ENCODE data around the gene LINC01488.
A peak's percentile ranks its signal among the peaks of the same experiment; 100 is the strongest.

LINC01488 gene

DNA sequence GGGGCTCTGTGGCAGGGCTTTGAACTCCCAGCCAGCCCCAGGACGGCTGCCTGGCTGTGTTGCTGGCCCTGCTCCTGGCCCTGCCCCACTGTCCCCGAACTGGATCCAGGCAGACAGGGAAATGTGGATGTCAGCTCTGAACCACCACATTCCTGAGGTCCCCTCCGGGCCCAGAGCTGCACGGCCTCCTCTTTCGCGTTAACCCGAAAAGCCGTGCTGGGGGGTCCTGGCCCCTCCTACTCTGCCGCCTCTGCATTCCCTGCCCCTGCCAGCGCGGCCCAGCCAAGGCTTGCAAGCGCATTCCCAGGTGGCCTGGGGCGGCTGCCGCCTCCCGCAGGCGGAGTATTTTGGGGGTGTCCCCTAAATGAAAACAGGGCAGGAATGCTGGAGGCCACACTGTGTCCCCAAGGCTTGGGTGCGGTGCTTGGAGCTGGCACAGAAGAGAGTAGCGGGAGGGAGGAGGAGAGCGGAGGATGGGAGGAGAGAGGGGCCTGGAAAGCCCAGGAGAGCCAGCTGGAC lies 5.4 kb downstream of the LINC01488 start:
- TF ChIP-seq CTCF (conservative IDR thresholded peaks at IDR 0.05; ENCODE audit: low read length): no peak
- DNase-seq (ENCODE audit: low read depth): peak; percentile 27
- H3K4me3 ChIP-seq (ENCODE audit: low read length): no peak overlapping the region

- H3K4me3 ChIP-seq (ENCODE audit: low read length): no peak overlapping the region
- TF ChIP-seq CTCF (conservative IDR thresholded peaks at IDR 0.05; ENCODE audit: low read length): no peak
- no peak for DNase-seq (ENCODE audit: low read depth)
Measured at GRCh38 chr11:69487391-69487790, 5.9 kb downstream of the LINC01488 start.

GRCh38 chr11:69487849-69488542 lies 6.5 kb downstream of the LINC01488 start:
- TF ChIP-seq CTCF (conservative IDR thresholded peaks at IDR 0.05; ENCODE audit: low read length): no peak
- H3K4me3 ChIP-seq (ENCODE audit: low read length): no peak overlapping the region
- no peak for DNase-seq (ENCODE audit: low read depth)

- H3K4me3 ChIP-seq (ENCODE audit: low read length): no peak overlapping the region
- no peak for DNase-seq (ENCODE audit: low read depth)
- TF ChIP-seq CTCF (conservative IDR thresholded peaks at IDR 0.05; ENCODE audit: low read length): no peak
Measured at GRCh38 chr11:69488543-69488940, 7.1 kb downstream of the LINC01488 start.

DNA sequence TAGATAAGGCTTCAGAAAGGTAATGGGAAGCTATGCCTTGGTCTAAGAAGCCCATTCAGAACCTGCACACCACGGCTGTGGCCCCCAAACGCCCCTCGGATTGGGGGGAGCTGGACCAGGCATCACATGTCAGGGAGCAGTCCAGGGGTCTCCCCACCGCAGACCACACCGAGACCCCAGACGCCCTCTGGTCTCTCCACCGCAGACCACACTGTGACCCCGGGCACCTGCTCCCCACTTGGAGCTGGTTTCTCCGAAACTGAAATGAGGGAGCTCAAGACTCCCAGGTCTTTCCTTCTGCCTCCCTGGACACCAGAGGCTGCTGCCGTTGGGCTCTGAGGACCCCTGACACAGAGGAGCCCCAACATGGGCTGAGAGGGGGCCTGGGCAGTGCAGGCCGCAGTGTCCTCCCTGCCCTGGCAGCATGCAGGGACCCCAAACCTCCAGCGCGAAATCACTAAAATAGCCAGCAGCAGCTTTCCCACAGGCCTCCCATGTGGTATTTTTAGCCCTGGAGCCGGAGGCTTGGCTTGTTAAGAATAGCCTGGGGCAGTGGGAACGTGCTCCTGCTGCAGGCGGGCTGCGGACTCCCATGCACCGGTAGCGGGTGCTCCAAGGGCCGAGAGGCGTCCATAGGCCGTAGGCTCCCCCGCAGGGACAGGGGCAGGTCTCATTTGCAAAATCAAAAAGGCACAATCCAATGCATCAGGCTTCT lies 7.7 kb downstream of the LINC01488 start:
- DNase-seq (ENCODE audit: low read depth): no peak
- H3K4me3 ChIP-seq (ENCODE audit: low read length): no peak overlapping the region
- no peak for TF ChIP-seq CTCF (conservative IDR thresholded peaks at IDR 0.05; ENCODE audit: low read length)

DNA sequence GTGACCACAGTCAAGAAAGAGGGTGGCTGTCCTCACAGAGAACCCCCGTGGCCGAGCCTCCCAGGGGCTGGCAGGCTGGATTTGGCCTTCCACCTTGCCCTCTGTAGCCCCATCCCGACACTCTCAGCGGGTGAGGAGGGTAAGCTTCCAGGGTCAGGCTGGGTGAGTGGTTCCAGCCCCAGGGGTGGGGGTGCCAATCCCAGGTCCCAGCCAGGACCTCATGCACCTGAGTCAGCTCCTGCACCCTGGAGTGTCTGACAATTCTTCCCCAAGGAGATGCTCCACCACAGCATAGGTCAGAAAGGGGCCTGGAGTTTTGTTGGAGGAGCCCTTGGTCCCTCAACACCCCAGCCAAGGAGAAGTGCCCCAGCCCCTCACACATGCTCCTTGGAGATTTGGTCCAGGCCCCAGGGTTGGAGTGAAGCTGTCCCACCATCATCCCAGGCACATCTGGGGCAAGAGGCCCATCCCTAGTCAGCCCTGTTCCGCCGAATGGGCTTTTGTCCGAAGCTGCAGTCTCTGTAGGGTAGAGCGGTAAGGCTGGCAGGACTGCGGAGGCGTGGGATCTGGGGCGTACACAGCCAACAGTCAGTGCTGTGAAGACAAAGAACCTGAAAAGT lies 8.4 kb downstream of the LINC01488 start:
- no peak for TF ChIP-seq CTCF (conservative IDR thresholded peaks at IDR 0.05; ENCODE audit: low read length)
- H3K4me3 ChIP-seq (ENCODE audit: low read length): no peak overlapping the region
- no peak for DNase-seq (ENCODE audit: low read depth)
